ENCODE measurements around the gene OXSR1. TPM values are rescaled to one million over a fixed set of nuclear protein-coding genes. Genes with fewer than 3 reads are reported as not detected.

OXSR1 gene
- total RNA-seq, 6 experiments from 2014 or later: 48.5 to 54.3 (median 51.5) TPM

- no peak overlapping the region for H3K4me3 Mint-ChIP-seq
- DNase-seq: no peak
- TF ChIP-seq CTCF (IDR thresholded peaks at IDR 0.05): no peak
- peaks cover 55% of the 10 kb centered on the region for H3K4me1 Mint-ChIP-seq (ENCODE audit: low read depth)
- H3K27ac Mint-ChIP-seq: 0 out of 2 replicates have a peak overlapping the region, but pooled peaks have one; percentile 1
- peaks cover 47% of the 10 kb centered on the region for H3K36me3 Mint-ChIP-seq (ENCODE audit: low read depth)
- H3K9me3 Mint-ChIP-seq: no peaks in the 10 kb centered on the region
- no peaks in the 10 kb centered on the region; the same call in 1 of the 2 replicates for H3K27me3 Mint-ChIP-seq (ENCODE audit: insufficient read depth)
Measured at GRCh38 chr3:38221005-38221404, 55.7 kb downstream of the OXSR1 start.

GRCh38 chr3:38222032-38222634 lies 56.8 kb downstream of the OXSR1 start:
- no peak overlapping the region for H3K27ac Mint-ChIP-seq
- DNase-seq: no peak
- H3K4me3 Mint-ChIP-seq: no peak overlapping the region
- H3K9me3 Mint-ChIP-seq: no peaks in the 10 kb centered on the region
- no peaks in the 10 kb centered on the region; the same call in 1 of the 2 replicates for H3K27me3 Mint-ChIP-seq (ENCODE audit: insufficient read depth)
- H3K4me1 Mint-ChIP-seq (ENCODE audit: low read depth): peaks cover 55% of the 10 kb centered on the region
- H3K36me3 Mint-ChIP-seq (ENCODE audit: low read depth): peaks cover 42% of the 10 kb centered on the region
- TF ChIP-seq CTCF (IDR thresholded peaks at IDR 0.05): no peak

GRCh38 chr3:38224357-38224756 lies 59.0 kb downstream of the OXSR1 start:
- Mint-ChIP-seq H3K27ac (peak overlapping the region; percentile 78; the same call in 1 of the 2 replicates), H3K4me3 (no peak overlapping the region; the same call in 1 of the 2 replicates), H3K4me1 (ENCODE audit: low read depth) (peaks cover 54% of the 10 kb centered on the region), H3K36me3 (ENCODE audit: low read depth) (peaks cover 44% of the 10 kb centered on the region), H3K27me3 (ENCODE audit: insufficient read depth) (no peaks in the 10 kb centered on the region), H3K9me3 (no peaks in the 10 kb centered on the region)
- no peak for DNase-seq
- TF ChIP-seq CTCF (IDR thresholded peaks at IDR 0.05): no peak

GRCh38 chr3:38226273-38226672 lies 60.9 kb downstream of the OXSR1 start:
- H3K4me1 Mint-ChIP-seq (ENCODE audit: low read depth): peaks cover 54% of the 10 kb centered on the region
- peak overlapping the region; percentile 83 for H3K27ac Mint-ChIP-seq
- peak; percentile 65 for DNase-seq
- H3K27me3 Mint-ChIP-seq (ENCODE audit: insufficient read depth): no peaks in the 10 kb centered on the region
- peaks cover 56% of the 10 kb centered on the region for H3K36me3 Mint-ChIP-seq (ENCODE audit: low read depth)
- TF ChIP-seq CTCF (IDR thresholded peaks at IDR 0.05): no peak
- H3K9me3 Mint-ChIP-seq: no peaks in the 10 kb centered on the region
- H3K4me3 Mint-ChIP-seq: peak overlapping the region; percentile 40

GRCh38 chr3:38227989-38228388 lies 62.7 kb downstream of the OXSR1 start:
- TF ChIP-seq CTCF (IDR thresholded peaks at IDR 0.05): no peak
- H3K4me3 Mint-ChIP-seq: peak overlapping the region; percentile 62
- peak overlapping the region; percentile 83 for H3K27ac Mint-ChIP-seq
- peak; percentile 82 for DNase-seq
- peaks cover 54% of the 10 kb centered on the region for H3K4me1 Mint-ChIP-seq (ENCODE audit: low read depth)
- peaks cover 64% of the 10 kb centered on the region for H3K36me3 Mint-ChIP-seq (ENCODE audit: low read depth)
- H3K27me3 Mint-ChIP-seq (ENCODE audit: insufficient read depth): no peaks in the 10 kb centered on the region
- no peaks in the 10 kb centered on the region for H3K9me3 Mint-ChIP-seq

Measured in HFFc6 (cell line).